Activated T-helper 1 cell treated with anti-CD3 and anti-CD28 coated beads, Interleukin-12 subunit alpha, Interleukin-12 subunit beta, Interleukin-2, Interleukin-4 antibody, amounts not matched to agents 30 ng/mL and 10 ng/mL and 1 ng/mL, durations not matched to agents 14 hours and 24 hours and 36 hours (primary cell): ENCODE data around the gene TRIM40. TPM values are rescaled to one million over a fixed set of nuclear protein-coding genes. Genes with fewer than 3 reads are reported as not detected.
"Not testable (repeated sequence)": the region's sequence is repeated elsewhere in the genome, so short reads cannot be mapped to it uniquely, and the experiment has no call there.

Experiments
- DNase-seq: peaks from one replicate; pipeline ENCODE4 v3.0.0; 2021; ENCODE audit warnings: low spot score
- H3K27ac Mint-ChIP-seq: one replicate; pipeline ENCODE4 v1.8.0; 2021; ENCODE audit warnings: mild to moderate bottlenecking, mixed read lengths
- H3K27me3 Mint-ChIP-seq: one replicate; pipeline ENCODE4 v1.8.0; 2022; ENCODE audit warnings: mild to moderate bottlenecking, moderate library complexity, mixed read lengths; ENCODE audit not compliant: insufficient read depth
- H3K36me3 Mint-ChIP-seq: one replicate; pipeline ENCODE4 v1.8.0; 2021; ENCODE audit warnings: low read depth, mixed read lengths
- H3K4me1 Mint-ChIP-seq: one replicate; pipeline ENCODE4 v1.8.0; 2021; ENCODE audit warnings: low read depth, mixed read lengths
- H3K4me3 Mint-ChIP-seq: one replicate; pipeline ENCODE4 v1.8.0; 2021; ENCODE audit warnings: mild to moderate bottlenecking, moderate library complexity, mixed read lengths
- H3K9me3 Mint-ChIP-seq: one replicate; pipeline ENCODE4 v1.8.0; 2021; ENCODE audit warnings: mixed read lengths
- intact Hi-C: fragments of 100-400 bp; cut with micrococcal nuclease; formaldehyde crosslinking; loops from one replicate; pipeline ENCODE4 v1.15.1; 2024
- total RNA-seq: library from RNA; stranded (reverse); gene quantifications from 2 replicates; pipeline ENCODE4 v1.2.3, GENCODE V29; 2022

Gene TRIM40
- total RNA-seq, 1 donor from 2014 or later, result not detected

DNA sequence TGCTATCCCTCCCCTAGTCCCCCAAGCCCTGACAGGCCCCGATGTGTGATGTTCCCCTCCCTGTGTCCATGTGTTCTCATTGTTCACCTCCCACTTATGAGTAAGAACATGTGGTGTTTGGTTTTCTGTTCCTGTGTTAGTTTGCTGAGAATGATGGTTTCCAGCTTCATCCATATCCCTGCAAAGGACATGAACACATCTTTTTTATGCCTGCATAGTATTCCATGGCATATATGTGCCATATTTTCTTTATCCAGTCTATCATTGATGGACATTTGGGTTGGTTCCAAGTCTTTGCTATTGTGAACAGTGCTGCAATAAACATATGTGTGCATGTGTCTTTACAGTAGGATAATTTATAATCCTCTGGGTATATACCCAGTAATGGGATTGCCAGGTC is 29.3 kb downstream of the TRIM40 start:
- H3K9me3 Mint-ChIP-seq, DNase-seq, H3K27ac Mint-ChIP-seq, H3K36me3 Mint-ChIP-seq, intact Hi-C loops, H3K4me3 Mint-ChIP-seq, H3K27me3 Mint-ChIP-seq: not testable (repeated sequence)
- peaks cover 71% of the 10 kb centered on the region for H3K4me1 Mint-ChIP-seq

DNA sequence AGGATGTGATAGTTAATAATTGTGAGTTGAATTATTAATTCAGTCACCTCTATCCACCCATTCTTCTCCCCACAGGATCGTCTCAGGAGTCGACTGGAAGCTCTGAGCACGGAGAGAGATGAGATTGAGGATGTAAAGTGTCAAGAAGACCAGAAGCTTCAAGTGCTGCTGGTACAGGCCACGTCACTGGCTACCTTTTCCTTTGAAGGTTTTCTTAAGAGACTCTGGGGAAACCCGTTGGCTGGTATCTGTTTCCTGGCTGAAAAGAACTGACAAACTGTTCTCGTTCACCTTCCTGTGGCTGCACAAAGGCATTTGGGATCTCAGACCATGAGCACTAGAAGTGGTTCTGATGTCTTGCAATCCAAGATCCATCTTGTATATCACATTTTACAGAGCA is 31.2 kb downstream of the TRIM40 start:
- Mint-ChIP-seq H3K27me3 (peaks cover 24% of the 10 kb centered on the region), H3K4me1 (peaks cover 71% of the 10 kb centered on the region), H3K4me3 (peak overlapping the region; percentile 40), H3K27ac (peak overlapping the region; percentile 37), H3K9me3 (peaks cover 3% of the 10 kb centered on the region), H3K36me3 (peaks cover 4% of the 10 kb centered on the region)
- intact Hi-C loops, result no loop called here
- DNase-seq, result peak; percentile 51

DNA sequence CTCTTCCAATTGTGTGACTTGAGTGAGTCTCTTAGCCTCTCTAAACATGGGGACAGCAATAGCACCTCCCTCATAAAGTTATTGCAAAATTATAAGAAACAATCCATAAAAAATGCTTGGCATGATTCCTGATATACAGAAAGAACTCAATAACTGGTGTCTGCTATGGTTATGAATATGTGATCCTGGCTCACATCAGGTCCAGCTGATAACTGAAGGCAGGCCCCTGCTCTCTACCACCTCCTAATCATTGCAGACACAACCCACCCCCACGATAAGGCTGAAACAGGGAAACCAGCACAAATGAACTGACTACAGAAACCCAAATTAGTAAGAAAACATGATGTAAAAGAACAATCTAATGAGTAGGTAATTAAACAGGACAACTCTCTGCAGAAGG is 32.8 kb downstream of the TRIM40 start:
- Mint-ChIP-seq H3K4me1 (peaks cover 57% of the 10 kb centered on the region), H3K36me3 (peaks cover 4% of the 10 kb centered on the region), H3K9me3 (peaks cover 3% of the 10 kb centered on the region), H3K27me3 (peaks cover 35% of the 10 kb centered on the region), H3K27ac (no peak overlapping the region), H3K4me3 (no peak overlapping the region)
- DNase-seq, result no peak
- intact Hi-C loops, result loop anchor here (1.0 kb wide), 1 partner anchor 45 kb away; the partner anchor contains the start of gene TRIM26

DNA sequence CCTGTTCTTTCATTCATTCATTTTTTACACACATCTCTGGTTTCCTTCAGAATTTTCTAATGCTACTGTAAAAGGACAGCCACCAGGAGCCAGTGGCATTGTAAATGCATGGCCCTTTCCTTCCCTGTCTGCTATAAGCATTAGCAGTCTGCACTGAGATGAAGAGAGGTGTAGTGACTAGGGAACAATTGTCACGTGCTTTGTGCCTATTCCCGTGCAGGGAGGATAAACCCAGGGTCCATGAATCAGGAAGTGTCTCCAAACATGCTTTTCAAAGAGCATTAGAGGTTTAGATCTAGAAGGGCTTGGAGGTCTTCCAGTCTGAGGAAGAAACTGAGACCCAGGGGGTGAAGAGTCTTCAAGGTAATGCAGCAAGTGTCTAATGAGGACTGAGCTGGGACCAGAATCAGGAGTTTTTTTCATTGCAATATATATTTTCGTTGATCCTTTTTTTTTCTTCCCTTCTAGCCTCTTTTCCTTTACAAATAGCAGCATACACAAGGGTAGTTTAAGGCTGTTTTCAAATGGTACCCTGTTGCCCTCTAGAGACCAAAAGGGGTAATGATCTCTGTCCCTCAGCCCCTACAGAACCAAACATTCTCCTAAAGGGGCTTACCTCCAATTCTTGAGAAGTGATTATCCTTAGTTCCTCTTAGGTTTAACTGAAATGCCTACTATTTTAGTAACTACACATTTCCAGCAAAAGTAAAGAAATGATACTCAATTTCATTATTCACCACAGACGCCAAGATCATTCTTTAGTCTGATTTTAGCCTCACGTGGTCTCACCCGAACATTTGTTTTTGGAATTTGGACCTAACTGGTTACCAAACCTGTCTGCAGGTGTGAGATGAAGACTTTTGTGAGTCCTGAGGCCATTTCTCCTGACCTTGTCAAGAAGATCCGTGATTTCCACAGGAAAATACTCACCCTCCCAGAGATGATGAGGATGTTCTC is 34.0 kb downstream of the TRIM40 start:
- peaks cover 46% of the 10 kb centered on the region for H3K4me1 Mint-ChIP-seq
- H3K4me3 Mint-ChIP-seq, result no peak overlapping the region
- peaks cover 39% of the 10 kb centered on the region for H3K27me3 Mint-ChIP-seq
- intact Hi-C loops, result loop anchor here (1.0 to 5.0 kb wide), 5 partner anchors 39 to 322 kb away; partner anchors contain the start of gene TRIM26
- no peaks in the 10 kb centered on the region for H3K9me3 Mint-ChIP-seq
- H3K36me3 Mint-ChIP-seq, result peaks cover 4% of the 10 kb centered on the region
- no peak overlapping the region for H3K27ac Mint-ChIP-seq
- DNase-seq, result no peak

DNA sequence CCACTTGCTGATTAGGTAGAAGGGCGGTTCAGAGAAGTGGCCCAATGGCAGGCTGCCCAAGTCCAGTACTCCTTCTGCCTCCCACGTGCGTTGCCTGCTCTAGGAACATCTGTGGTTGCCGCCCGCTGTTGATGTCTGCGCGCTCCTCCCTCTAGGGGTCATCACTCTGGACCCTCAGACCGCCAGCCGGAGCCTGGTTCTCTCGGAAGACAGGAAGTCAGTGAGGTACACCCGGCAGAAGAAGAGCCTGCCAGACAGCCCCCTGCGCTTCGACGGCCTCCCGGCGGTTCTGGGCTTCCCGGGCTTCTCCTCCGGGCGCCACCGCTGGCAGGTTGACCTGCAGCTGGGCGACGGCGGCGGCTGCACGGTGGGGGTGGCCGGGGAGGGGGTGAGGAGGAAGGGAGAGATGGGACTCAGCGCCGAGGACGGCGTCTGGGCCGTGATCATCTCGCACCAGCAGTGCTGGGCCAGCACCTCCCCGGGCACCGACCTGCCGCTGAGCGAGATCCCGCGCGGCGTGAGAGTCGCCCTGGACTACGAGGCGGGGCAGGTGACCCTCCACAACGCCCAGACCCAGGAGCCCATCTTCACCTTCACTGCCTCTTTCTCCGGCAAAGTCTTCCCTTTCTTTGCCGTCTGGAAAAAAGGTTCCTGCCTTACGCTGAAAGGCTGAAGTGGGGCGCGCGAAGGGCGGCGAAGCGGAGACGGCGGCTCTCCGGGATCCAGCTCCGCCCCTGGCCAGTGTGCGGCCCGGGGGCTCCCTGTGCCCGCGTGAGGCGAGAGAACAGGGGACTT is 35.9 kb downstream of the TRIM40 start:
- H3K36me3 Mint-ChIP-seq, result peaks cover 4% of the 10 kb centered on the region
- no peak for DNase-seq
- intact Hi-C loops, result loop anchor here (5.0 kb wide), 1 partner anchor 205 kb away; no protein-coding TSS in a partner anchor
- peaks cover 57% of the 10 kb centered on the region for H3K27me3 Mint-ChIP-seq
- H3K4me1 Mint-ChIP-seq, result peaks cover 36% of the 10 kb centered on the region
- no peaks in the 10 kb centered on the region for H3K9me3 Mint-ChIP-seq
- no peak overlapping the region for H3K4me3 Mint-ChIP-seq
- no peak overlapping the region for H3K27ac Mint-ChIP-seq

DNA sequence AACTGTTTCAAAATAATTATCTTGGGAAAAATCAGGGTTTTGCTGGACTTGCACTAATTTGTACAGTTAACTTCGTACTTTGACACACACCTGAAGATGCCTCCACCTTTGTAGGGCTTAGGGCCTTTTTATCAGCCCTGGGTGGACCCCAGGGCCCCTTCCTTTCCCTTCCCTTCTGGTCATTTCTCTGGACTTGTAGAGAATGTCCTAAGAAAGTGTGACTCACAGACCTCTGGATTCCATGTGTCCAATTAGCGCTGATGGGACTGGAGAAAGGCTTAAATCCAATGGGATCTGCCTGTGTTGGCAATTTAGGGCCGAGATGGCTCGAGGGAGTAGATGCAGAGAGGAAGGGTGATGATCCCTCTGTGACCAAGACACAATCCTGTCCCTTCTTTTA is 36.7 kb downstream of the TRIM40 start:
- DNase-seq, result no peak
- Mint-ChIP-seq H3K36me3 (peaks cover 4% of the 10 kb centered on the region), H3K4me3 (no peak overlapping the region), H3K4me1 (peaks cover 28% of the 10 kb centered on the region), H3K27ac (no peak overlapping the region), H3K9me3 (no peaks in the 10 kb centered on the region), H3K27me3 (peaks cover 65% of the 10 kb centered on the region)
- intact Hi-C loops, result loop anchor here (5.0 kb wide), 1 partner anchor 205 kb away; no protein-coding TSS in a partner anchor

DNA sequence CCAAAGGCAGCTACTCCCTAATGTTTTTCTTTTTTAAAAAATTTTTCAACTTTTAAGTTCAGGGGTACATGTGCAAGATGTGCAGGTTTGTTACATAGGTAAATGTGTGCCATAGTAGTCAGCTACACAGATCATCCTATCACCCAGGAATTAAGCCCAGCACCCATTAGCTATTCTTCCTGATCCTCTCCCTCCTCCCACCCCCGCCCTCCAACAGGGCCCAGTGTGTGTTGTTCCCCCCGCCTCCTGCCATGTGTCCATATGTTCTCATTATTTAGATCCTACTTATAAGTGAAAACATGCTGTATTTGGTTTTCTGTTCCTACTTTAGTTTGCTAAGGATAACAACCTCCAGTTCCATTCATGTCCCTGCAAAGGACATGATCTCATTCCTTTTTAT is 39.8 kb downstream of the TRIM40 start:
- H3K27ac Mint-ChIP-seq, result no peak overlapping the region
- H3K36me3 Mint-ChIP-seq, result no peaks in the 10 kb centered on the region
- H3K4me1 Mint-ChIP-seq, result peaks cover 5% of the 10 kb centered on the region
- intact Hi-C loops, result no loop called here
- H3K9me3 Mint-ChIP-seq, result peaks cover 13% of the 10 kb centered on the region
- no peak for DNase-seq
- no peak overlapping the region for H3K4me3 Mint-ChIP-seq
- peaks cover 61% of the 10 kb centered on the region for H3K27me3 Mint-ChIP-seq

DNA sequence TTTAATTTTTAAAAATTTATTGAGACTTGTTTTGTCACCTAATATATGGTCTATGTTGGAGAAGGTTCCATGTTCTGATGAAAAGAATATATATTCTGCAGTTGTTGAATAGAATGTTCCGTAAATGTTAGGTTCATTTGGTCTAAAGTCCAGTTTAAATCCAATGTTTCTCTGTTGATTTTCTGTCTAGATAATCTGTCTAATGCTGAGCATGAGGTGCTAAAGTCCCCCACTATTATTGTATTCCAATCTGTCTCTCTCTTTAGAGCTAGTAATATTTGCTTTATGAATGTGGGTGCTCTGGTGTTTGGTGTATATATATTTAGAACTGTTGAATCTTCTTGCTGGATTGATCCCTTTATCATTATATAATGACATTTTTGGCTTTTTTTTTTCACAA is 42.9 kb downstream of the TRIM40 start:
- no peak overlapping the region for H3K4me3 Mint-ChIP-seq
- H3K27ac Mint-ChIP-seq, result no peak overlapping the region
- intact Hi-C loops, result no loop called here
- no peak for DNase-seq
- peaks cover 5% of the 10 kb centered on the region for H3K4me1 Mint-ChIP-seq
- no peaks in the 10 kb centered on the region for H3K36me3 Mint-ChIP-seq
- peaks cover 40% of the 10 kb centered on the region for H3K27me3 Mint-ChIP-seq
- H3K9me3 Mint-ChIP-seq, result peaks cover 20% of the 10 kb centered on the region

DNA sequence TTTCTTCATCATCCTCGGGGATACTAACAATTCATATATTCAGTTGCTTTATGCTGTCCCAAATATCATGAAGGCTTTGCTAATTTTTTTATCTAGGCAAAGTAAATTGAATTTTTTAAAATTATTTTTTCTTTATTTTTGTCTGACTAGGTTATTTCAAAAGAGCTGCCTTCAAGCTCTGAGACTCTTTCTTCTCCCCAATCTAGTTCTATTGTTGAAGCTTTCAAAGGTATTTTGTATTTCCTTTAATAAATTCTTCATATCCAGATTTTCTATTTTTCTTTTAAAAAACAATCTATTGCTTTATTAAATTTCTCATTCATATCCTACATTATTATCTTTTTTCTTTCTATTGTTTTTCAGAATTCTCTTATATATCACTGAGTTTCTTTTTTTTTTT is 44.2 kb downstream of the TRIM40 start:
- intact Hi-C loops, result no loop called here
- Mint-ChIP-seq H3K27me3 (peaks cover 34% of the 10 kb centered on the region), H3K36me3 (peaks cover 5% of the 10 kb centered on the region), H3K4me1 (peaks cover 5% of the 10 kb centered on the region), H3K9me3 (peaks cover 20% of the 10 kb centered on the region), H3K4me3 (no peak overlapping the region), H3K27ac (no peak overlapping the region)
- DNase-seq, result no peak

DNA sequence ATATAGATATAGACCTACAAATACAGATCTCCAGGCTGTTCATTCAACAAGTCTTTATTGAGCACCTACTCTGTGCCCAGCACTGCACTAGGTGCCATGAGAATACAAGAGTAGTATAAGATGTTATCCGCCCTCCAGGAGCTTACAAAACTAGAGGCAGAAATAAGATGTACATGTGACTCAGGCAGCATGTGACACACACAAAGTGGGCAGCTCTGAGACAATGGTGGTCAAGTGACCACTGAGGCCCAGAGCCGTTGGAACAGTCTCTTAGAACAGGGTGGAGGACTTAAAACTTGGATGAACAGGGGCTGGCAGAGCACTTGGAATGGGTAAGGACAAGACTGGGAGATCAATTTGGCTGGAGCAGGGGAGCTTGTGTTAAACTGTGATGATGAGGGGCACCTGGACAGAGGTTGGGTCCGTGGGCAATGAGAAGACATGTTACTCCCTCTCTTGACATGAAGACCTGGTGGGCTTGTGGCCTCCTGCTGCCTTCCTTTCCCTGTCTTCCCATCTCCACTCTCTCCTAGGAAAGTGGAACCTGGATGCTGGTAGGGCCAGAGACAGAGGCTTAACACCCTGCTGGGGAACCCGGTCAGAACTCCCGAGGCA is 48.6 kb downstream of the TRIM40 start:
- H3K27ac Mint-ChIP-seq, result no peak overlapping the region
- peaks cover 12% of the 10 kb centered on the region for H3K9me3 Mint-ChIP-seq
- no peak overlapping the region for H3K4me3 Mint-ChIP-seq
- H3K36me3 Mint-ChIP-seq, result peaks cover 34% of the 10 kb centered on the region
- no peaks in the 10 kb centered on the region for H3K4me1 Mint-ChIP-seq
- no peak for DNase-seq
- no peaks in the 10 kb centered on the region for H3K27me3 Mint-ChIP-seq
- intact Hi-C loops, result no loop called here

DNA sequence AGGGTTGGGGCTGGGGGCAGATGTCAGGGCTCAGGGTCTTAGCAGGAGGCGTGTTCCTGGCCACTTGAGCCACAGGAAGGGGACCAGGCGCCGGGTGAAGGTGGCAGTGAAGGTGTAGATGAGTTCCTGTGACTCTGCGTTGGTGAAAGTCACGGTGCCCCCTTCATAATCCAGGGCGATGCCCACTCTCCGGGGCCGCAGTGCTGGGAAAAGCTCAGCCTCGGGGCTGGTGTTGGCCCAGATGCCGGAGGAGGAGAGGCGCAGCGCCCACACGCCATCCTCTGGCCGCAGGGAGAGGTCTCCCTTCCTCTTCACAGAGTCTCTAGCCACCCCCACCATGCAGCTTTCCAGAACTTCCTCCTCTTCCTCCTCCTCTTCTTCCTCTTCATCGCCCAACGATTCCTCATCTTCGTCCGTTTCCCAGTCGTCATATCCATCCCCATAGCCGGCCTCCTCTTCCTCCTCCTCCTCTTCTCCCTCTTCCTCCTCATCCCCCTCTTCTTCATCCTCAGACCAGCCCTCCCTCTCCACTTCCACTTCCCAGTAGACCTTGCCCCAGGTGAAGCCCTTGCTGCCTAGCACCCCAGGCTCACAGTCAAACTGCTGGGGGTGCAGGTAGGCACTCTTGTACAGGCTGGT is 50.0 kb downstream of the TRIM40 start:
- H3K27me3 Mint-ChIP-seq, result no peaks in the 10 kb centered on the region
- no peak overlapping the region for H3K27ac Mint-ChIP-seq
- intact Hi-C loops, result no loop called here
- no peak overlapping the region for H3K4me3 Mint-ChIP-seq
- DNase-seq, result no peak
- no peaks in the 10 kb centered on the region for H3K4me1 Mint-ChIP-seq
- peaks cover 46% of the 10 kb centered on the region for H3K36me3 Mint-ChIP-seq
- H3K9me3 Mint-ChIP-seq, result peaks cover 5% of the 10 kb centered on the region

DNA sequence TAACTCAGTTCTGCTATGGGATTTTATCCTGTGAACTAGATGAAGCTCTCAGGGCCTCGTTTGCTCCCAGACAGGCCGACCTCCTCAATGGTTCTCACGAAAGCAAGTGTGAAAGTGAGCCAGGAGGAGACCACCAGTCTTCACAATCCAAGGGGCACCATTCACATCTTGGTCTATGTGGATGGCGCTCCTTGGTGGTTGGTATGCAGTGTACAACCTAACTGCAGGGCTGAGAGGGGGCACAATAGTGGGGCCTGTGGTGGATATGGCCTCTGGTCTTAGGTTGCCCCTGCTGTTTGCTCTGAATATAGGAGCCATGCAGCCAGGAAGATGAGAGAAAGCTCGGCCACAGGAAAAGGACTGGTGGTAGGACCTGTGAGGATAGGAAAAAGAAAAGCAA is 52.6 kb downstream of the TRIM40 start:
- peaks cover 51% of the 10 kb centered on the region for H3K36me3 Mint-ChIP-seq
- no peak overlapping the region for H3K27ac Mint-ChIP-seq
- intact Hi-C loops, result no loop called here
- no peaks in the 10 kb centered on the region for H3K4me1 Mint-ChIP-seq
- no peak overlapping the region for H3K4me3 Mint-ChIP-seq
- H3K27me3 Mint-ChIP-seq, result no peaks in the 10 kb centered on the region
- no peaks in the 10 kb centered on the region for H3K9me3 Mint-ChIP-seq
- DNase-seq, result no peak
